ENCODE measurements around the gene ACTRT3. TPM values are rescaled to one million over a fixed set of nuclear protein-coding genes. Genes with fewer than 3 reads are reported as not detected.

The ACTRT3 gene
- total and polyA plus RNA-seq, 11 donors: 0.18 to 1.3 (median 0.54) TPM

- peak; percentile 29 to 65 (median 54) for ATAC-seq
- peak overlapping the region; percentile 47 to 78 (median 66) for H3K4me3 ChIP-seq
Measured at GRCh38 chr3:169811631-169812331, 42.4 kb upstream of the ACTRT3 start.

GRCh38 chr3:169809230-169809795 lies 40.0 kb upstream of the ACTRT3 start:
- 27 to 46% (median 32%) methylated on average over 2 of the region's 2 CpGs for WGBS, 4 donors
- Histone ChIP-seq H3K4me3 (no peak overlapping the region), H3K36me3 (peaks cover 0 to 6% (median 0%) of the 10 kb centered on the region in 9 donors), H3K27me3 (no peaks in the 10 kb centered on the region), H3K9me3 (no peaks in the 10 kb centered on the region), H3K27ac (no peak overlapping the region), H3K4me1 (peaks cover 0 to 26% (median 7%) of the 10 kb centered on the region in 12 donors)
- intact Hi-C loops (cut with DNase I): no loop called here
- no peak for DNase-seq
- no peak for TF ChIP-seq CTCF (IDR thresholded peaks at IDR 0.05)
- TF ChIP-seq POLR2A (IDR thresholded peaks at IDR 0.05): no peak
- no peak for ATAC-seq

More at GRCh38 chr3:169811631-169812331, 42.4 kb upstream of the ACTRT3 start:
- Histone ChIP-seq H3K27ac (peak overlapping the region; percentile 39 to 86 (median 60)), H3K36me3 (no peaks in the 10 kb centered on the region), H3K4me1 (peaks cover 0 to 26% (median 7%) of the 10 kb centered on the region in 12 donors), H3K27me3 (no peaks in the 10 kb centered on the region), H3K9me3 (peaks cover 0 to 14% (median 0%) of the 10 kb centered on the region in 12 donors)
- DNase-seq: peak in 3 of 5 donors; percentile 31 to 71 (median 34)
- intact Hi-C loops (cut with DNase I): no loop called here
- 2 to 8% (median 5%) methylated on average over 14 to 29 of the region's 29 CpGs for WGBS, 4 donors
- no peak for TF ChIP-seq POLR2A (IDR thresholded peaks at IDR 0.05)
- no peak for TF ChIP-seq CTCF (IDR thresholded peaks at IDR 0.05)

GRCh38 chr3:169804681-169805080 lies 35.3 kb upstream of the ACTRT3 start:
- H3K9me3 ChIP-seq: no peaks in the 10 kb centered on the region
- no peaks in the 10 kb centered on the region for H3K4me1 ChIP-seq
- H3K36me3 ChIP-seq: peaks cover 0 to 44% (median 0%) of the 10 kb centered on the region in 9 donors
- H3K4me3 ChIP-seq: no peak overlapping the region
- intact Hi-C loops (cut with DNase I): no loop called here
- DNase-seq: no peak
- H3K27me3 ChIP-seq: no peaks in the 10 kb centered on the region
- H3K27ac ChIP-seq: no peak overlapping the region
- WGBS, 4 donors: 81 to 91% (median 88%) methylated on average over 3 of the region's 3 CpGs
- TF ChIP-seq POLR2A (IDR thresholded peaks at IDR 0.05) (no peak), CTCF (IDR thresholded peaks at IDR 0.05) (no peak)
- ATAC-seq: no peak

GRCh38 chr3:169792359-169792758 lies 23.0 kb upstream of the ACTRT3 start:
- WGBS, 4 donors: 45 to 95% (median 83%) methylated on average over 1 of the region's 1 CpG
- Histone ChIP-seq H3K27me3 (no peaks in the 10 kb centered on the region), H3K36me3 (peaks cover 0 to 65% (median 32%) of the 10 kb centered on the region in 9 donors), H3K27ac (no peak overlapping the region), H3K9me3 (no peaks in the 10 kb centered on the region), H3K4me3 (no peak overlapping the region), H3K4me1 (no peaks in the 10 kb centered on the region)
- TF ChIP-seq CTCF (IDR thresholded peaks at IDR 0.05): no peak
- intact Hi-C loops (cut with DNase I): loop anchor here in 1 of 10 donors (5.0 kb wide), 1 partner anchor 295 kb away; no protein-coding TSS in a partner anchor
- DNase-seq (no peak), ATAC-seq (peak in 3 of 4 donors; percentile 20 to 52 (median 31))
